IMR-90 (cell line): ENCODE data around the gene GOLT1B. TPM values are rescaled to one million over a fixed set of nuclear protein-coding genes. Genes with fewer than 3 reads are reported as not detected.

Source experiments
- ATAC-seq: fragments of 200-7000 bp; cut with Tn5 transposase; 2 replicates; pipeline ENCODE4 v1.9.1; 2020; ENCODE audit warnings: low read depth, mild to moderate bottlenecking, moderate library complexity
- BruUV-seq: library from RNA; stranded (reverse); fragments of 400-500 nt; replicated peaks from 2 replicates; lab custom pipeline; 2021; lab: Mats Ljungman, UMichigan
- CTCF ChIA-PET: fragments of 300-600 bp; formaldehyde crosslinking; extraction: SDS; loops from one replicate; lab custom pipeline; 2021; ENCODE audit warnings: antibody characterized with exemption; lab: Yijun Ruan, JAX
- POLR2A ChIA-PET: fragments of 300-600 bp; sonication (Branson Sonifier 250); formaldehyde crosslinking; loops from one replicate; lab custom pipeline; 2022; ENCODE audit warnings: antibody characterized with exemption; ENCODE audit not compliant: unreplicated experiment; lab: Charles Lee
- DNase-seq: peaks from one replicate; pipeline ENCODE4 v3.0.0; 2013
- H2AFZ ChIP-seq: replicated peaks from 2 replicates; pipeline ENCODE3; 2013; ENCODE audit warnings: low read length, mild to moderate bottlenecking; ENCODE audit not compliant: poor library complexity
- H2AK5ac ChIP-seq: 2 replicates; pipeline ENCODE4 v1.6.1; 2013; ENCODE audit warnings: low read depth, low read length, inconsistent platforms
- H2AK9ac ChIP-seq: replicated peaks from 2 replicates; pipeline ENCODE3; 2013; ENCODE audit warnings: mild to moderate bottlenecking, low read depth, low read length, moderate library complexity; ENCODE audit not compliant: poor library complexity
- H2BK120ac ChIP-seq: 2 replicates; pipeline ENCODE4 v1.6.1; 2013; ENCODE audit warnings: low read depth, low read length, inconsistent platforms
- H2BK15ac ChIP-seq: 3 replicates; pipeline ENCODE4 v1.6.1; 2013; ENCODE audit warnings: low read depth, low read length, inconsistent platforms
- H2BK20ac ChIP-seq: 2 replicates; pipeline ENCODE4 v1.6.1; 2013; ENCODE audit warnings: low read depth, mild to moderate bottlenecking, inconsistent platforms, low read length, moderate library complexity
- H2BK5ac ChIP-seq: 2 replicates; pipeline ENCODE4 v1.6.1; 2013; ENCODE audit warnings: mild to moderate bottlenecking, low read depth, low read length, inconsistent platforms; ENCODE audit not compliant: poor library complexity, severe bottlenecking
- H3K14ac ChIP-seq: replicated peaks from 2 replicates; pipeline ENCODE4 v1.6.1; 2013; ENCODE audit warnings: low read depth, low read length, inconsistent platforms
- H3K18ac ChIP-seq: 2 replicates; pipeline ENCODE4 v1.6.1; 2013; ENCODE audit warnings: low read depth, low read length, control low read depth
- H3K23ac ChIP-seq: 2 replicates; pipeline ENCODE4 v1.6.1; 2013; ENCODE audit warnings: low read depth, low read length, inconsistent platforms
- H3K27ac ChIP-seq: 2 replicates; pipeline ENCODE4 v1.5.1; 2013; ENCODE audit warnings: mild to moderate bottlenecking, control low read depth, low read length; ENCODE audit not compliant: insufficient read depth
- H3K27me3 ChIP-seq: 2 replicates; pipeline ENCODE4 v1.6.1; 2013; ENCODE audit warnings: low read length; ENCODE audit not compliant: control insufficient read depth, insufficient read depth
- H3K36me3 ChIP-seq: 2 replicates; pipeline ENCODE4 v1.6.1; 2013; ENCODE audit warnings: low read length, mixed read lengths; ENCODE audit not compliant: control insufficient read depth, insufficient read depth
- H3K4ac ChIP-seq: 2 replicates; pipeline ENCODE4 v1.6.1; 2013; ENCODE audit warnings: low read depth, low read length, inconsistent platforms
- H3K4me1 ChIP-seq: 2 replicates; pipeline ENCODE4 v1.6.1; 2013; ENCODE audit warnings: low read length, mixed read lengths; ENCODE audit not compliant: control insufficient read depth, insufficient read depth
- H3K4me2 ChIP-seq: 2 replicates; pipeline ENCODE4 v1.6.1; 2013; ENCODE audit warnings: low read depth, mild to moderate bottlenecking, control low read depth, low read length, moderate library complexity
- H3K4me3 ChIP-seq: 2 replicates; pipeline ENCODE4 v1.5.1; 2013; ENCODE audit warnings: low read depth, mild to moderate bottlenecking, control low read depth, low read length, moderate library complexity; ENCODE audit not compliant: insufficient read depth
- H3K56ac ChIP-seq: 2 replicates; pipeline ENCODE4 v1.6.1; 2013; ENCODE audit warnings: low read length, inconsistent platforms; ENCODE audit not compliant: insufficient read depth; ENCODE audit errors: extremely low read depth
- H3K79me1 ChIP-seq, 2 experiments: 2 replicates each; pipeline ENCODE4 v1.6.1; 2013; ENCODE audit warnings: low read length in 2 of 2, inconsistent platforms in 1 of 2, low read depth in 1 of 2
- H3K9ac ChIP-seq: 2 replicates; pipeline ENCODE4 v1.6.1; 2013; ENCODE audit warnings: low read depth, low read length, control low read depth
- H3K9me1 ChIP-seq: 2 replicates; pipeline ENCODE4 v1.6.1; 2013; ENCODE audit warnings: low read length, inconsistent platforms; ENCODE audit not compliant: insufficient read depth
- H3K9me3 ChIP-seq: 2 replicates; pipeline ENCODE4 v1.6.1; 2013; ENCODE audit warnings: low read length; ENCODE audit not compliant: control insufficient read depth, insufficient read depth
- H4K20me1 ChIP-seq: 2 replicates; pipeline ENCODE4 v1.6.1; 2013; ENCODE audit warnings: low read length, inconsistent platforms; ENCODE audit not compliant: insufficient read depth
- H4K5ac ChIP-seq: 2 replicates; pipeline ENCODE4 v1.6.1; 2013; ENCODE audit warnings: mild to moderate bottlenecking, low read depth, low read length, control low read depth
- H4K8ac ChIP-seq, 2 experiments: 2 replicates each; pipeline ENCODE4 v1.6.1; 2013; ENCODE audit warnings: low read depth in 2 of 2, low read length in 2 of 2, control low read depth in 1 of 2, inconsistent platforms in 1 of 2
- H4K91ac ChIP-seq: 2 replicates; pipeline ENCODE4 v1.6.1; 2013; ENCODE audit warnings: low read depth, low read length, inconsistent platforms; ENCODE audit not compliant: insufficient read depth
- FOS ChIP-seq: fragments of 150-350 bp; IDR thresholded peaks from 2 replicates; pipeline ENCODE4 v1.6.1; 2016; ENCODE audit warnings: low read depth, low read length
- MXI1 ChIP-seq: IDR thresholded peaks from 2 replicates; pipeline ENCODE4 v1.6.1; 2012; ENCODE audit warnings: low read depth, mild to moderate bottlenecking, low read length, moderate library complexity, borderline replicate concordance
- NFE2L2 ChIP-seq: fragments of 150-350 bp; IDR thresholded peaks from 2 replicates; pipeline ENCODE4 v1.6.1; 2016; ENCODE audit warnings: low read depth, mild to moderate bottlenecking, low read length
- RCOR1 ChIP-seq: IDR thresholded peaks from 2 replicates; pipeline ENCODE4 v1.6.1; 2012; ENCODE audit warnings: mild to moderate bottlenecking, low read length, improper control_type of control experiment; ENCODE audit not compliant: insufficient replicate concordance
- WGBS, 2 experiments: methylation state at CpG; one replicate each; pipeline versions ENCODE4 v1.1.5 to v1.1.7; 2013; ENCODE audit warnings: missing lambda C conversion rate in 2 of 2; ENCODE audit not compliant: insufficient read length in 1 of 2; ENCODE audit errors: extremely low coverage in 2 of 2; 5-methylcytosine and 5-hydroxymethylcytosine counted together
- dilution Hi-C: fragments of 300-500 bp; cut with HindIII; formaldehyde crosslinking; loops from one replicate; pipeline ENCODE4 v1.14.3; 2018; ENCODE audit warnings: low sequenced_read_pairs; ENCODE audit not compliant: unreplicated experiment
- in situ Hi-C: fragments of 300-500 bp; cut with MboI; formaldehyde crosslinking; loops from 3 replicates; pipeline ENCODE4 v1.14.3; 2019; ENCODE audit warnings: low sequenced_read_pairs, inconsistent platforms, mixed read lengths
- intact Hi-C: fragments of 100-400 bp; cut with micrococcal nuclease; formaldehyde crosslinking; loops from 2 replicates; pipeline ENCODE4 v1.10.0; 2022
- polyA plus RNA-seq, 3 experiments: library from polyadenylated mRNA; depleted of rRNA; stranded (reverse); fragments of >200 nt; gene quantifications; 2 replicates each; pipeline ENCODE4 v1.2.3, GENCODE V29; 2012; ENCODE audit warnings: low replicate concordance in 1 of 3
- total RNA-seq: library from RNA; depleted of rRNA; stranded (reverse); fragments of >200 nt; gene quantifications from 2 replicates; pipeline ENCODE4 v1.2.3, GENCODE V29; 2012

Gene GOLT1B
- total and polyA plus RNA-seq, 2 of the 4 experiments (the other 2 are of a cell fraction), result 27.2 to 50.5 TPM

DNA sequence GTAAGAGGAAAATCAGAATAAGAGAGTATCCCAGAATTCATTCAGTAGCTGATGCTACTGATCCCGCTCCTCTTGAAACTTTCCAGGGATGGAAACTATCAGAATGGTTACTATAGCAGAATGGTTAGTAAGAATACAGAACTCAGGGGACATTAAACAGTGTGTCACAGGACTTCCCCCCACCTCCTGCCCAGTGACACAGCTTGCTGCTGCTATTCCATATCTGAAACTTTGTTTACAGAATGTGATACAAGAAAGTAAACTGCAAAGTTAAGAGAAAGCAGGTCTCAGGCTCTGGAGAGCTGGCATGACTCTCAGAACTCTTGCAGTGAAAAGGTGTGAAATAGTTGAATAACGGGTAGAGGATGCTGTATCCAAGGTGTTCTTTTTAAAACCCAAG is 27.9 kb downstream of the GOLT1B start:
- H3K4ac ChIP-seq, result no peak overlapping the region
- H3K9me1 ChIP-seq, result no peaks in the 10 kb centered on the region
- no peak overlapping the region for H3K27ac ChIP-seq
- H4K91ac ChIP-seq, result no peak overlapping the region
- no peak overlapping the region for H2AK9ac ChIP-seq
- ATAC-seq, result no peak
- DNase-seq, result no peak
- H3K14ac ChIP-seq, result no peak overlapping the region
- no peak overlapping the region for H2BK20ac ChIP-seq
- in situ Hi-C loops, result no loop called here
- H3K27me3 ChIP-seq, result peaks cover 17% of the 10 kb centered on the region
- no peak overlapping the region for H3K18ac ChIP-seq
- H4K5ac ChIP-seq, result no peak overlapping the region
- H3K4me1 ChIP-seq, result no peaks in the 10 kb centered on the region
- no peaks in the 10 kb centered on the region for H3K79me1 ChIP-seq
- no peak overlapping the region for H3K4me2 ChIP-seq
- H3K9ac ChIP-seq, result no peak overlapping the region
- H3K9me3 ChIP-seq, result no peaks in the 10 kb centered on the region
- no peak overlapping the region for H3K56ac ChIP-seq
- H4K20me1 ChIP-seq, result no peaks in the 10 kb centered on the region
- H2BK120ac ChIP-seq, result no peak overlapping the region
- no peak overlapping the region for H2AK5ac ChIP-seq
- no peak overlapping the region for H3K4me3 ChIP-seq
- ChIA-PET CTCF (no interaction called here), POLR2A (no interaction called here)
- no peaks in the 10 kb centered on the region for H3K36me3 ChIP-seq
- H2BK5ac ChIP-seq, result no peak overlapping the region
- H2AFZ ChIP-seq, result no peak overlapping the region
- dilution Hi-C loops, result no loop called here
- 14% methylated on average over 1 of the region's 2 CpGs; no CpG with 5 or more reads in 1 of the 2 experiments for WGBS, 2 experiments
- intact Hi-C loops, result no loop called here
- H2BK15ac ChIP-seq, result no peak overlapping the region
- no peak overlapping the region for H3K23ac ChIP-seq
- BruUV-seq, result no TSS peak
- H4K8ac ChIP-seq, result no peak overlapping the region
- TF ChIP-seq MXI1, result no peak
- no peak for TF ChIP-seq RCOR1
- TF ChIP-seq FOS, result no peak
- TF ChIP-seq NFE2L2, result no peak
